Endodermal cell (in vitro differentiated cells): Measurements from ENCODE around the gene GOLGB1. TPM values are rescaled to one million over a fixed set of nuclear protein-coding genes. Genes with fewer than 3 reads are reported as not detected.

Experiments
- DNase-seq: peaks from one replicate; pipeline ENCODE4 v3.0.0-alpha.2; 2017
- H3K27ac ChIP-seq: 2 replicates; pipeline ENCODE4 v1.5.1; 2013; ENCODE audit warnings: mild to moderate bottlenecking, low read depth, low read length, moderate library complexity
- H3K27me3 ChIP-seq: 2 replicates; pipeline ENCODE4 v1.6.1; 2013; ENCODE audit warnings: mild to moderate bottlenecking, low read length, moderate library complexity; ENCODE audit not compliant: insufficient read depth, control insufficient read depth, poor library complexity, severe bottlenecking
- H3K36me3 ChIP-seq: 2 replicates; pipeline ENCODE4 v1.7.0; 2013; ENCODE audit warnings: mild to moderate bottlenecking, low read length, moderate library complexity; ENCODE audit not compliant: control insufficient read depth, insufficient read depth
- H3K4me1 ChIP-seq: one replicate; pipeline ENCODE4 v1.7.0; 2013; ENCODE audit warnings: low read length; ENCODE audit not compliant: control insufficient read depth, insufficient read depth
- H3K4me3 ChIP-seq: 2 replicates; pipeline ENCODE4 v1.5.1; 2013; ENCODE audit warnings: mild to moderate bottlenecking, low read length, moderate library complexity
- H3K9ac ChIP-seq: 2 replicates; pipeline ENCODE4 v1.6.1; 2013; ENCODE audit warnings: mild to moderate bottlenecking, low read length, moderate library complexity; ENCODE audit not compliant: poor library complexity, severe bottlenecking; ENCODE audit errors: extremely low read depth
- H3K9me3 ChIP-seq: 2 replicates; pipeline ENCODE4 v1.6.1; 2013; ENCODE audit warnings: mild to moderate bottlenecking, low read length, moderate library complexity; ENCODE audit not compliant: control insufficient read depth
- H3K27ac Mint-ChIP-seq: 2 replicates; pipeline ENCODE4 v1.8.0; 2020; ENCODE audit warnings: mixed read lengths
- H3K27me3 Mint-ChIP-seq: 2 replicates; pipeline ENCODE4 v1.8.0; 2021; ENCODE audit warnings: mild to moderate bottlenecking, mixed read lengths; ENCODE audit not compliant: insufficient read depth
- H3K36me3 Mint-ChIP-seq: 2 replicates; pipeline ENCODE4 v1.8.0; 2020; ENCODE audit warnings: low read depth, mixed read lengths
- H3K4me1 Mint-ChIP-seq: 2 replicates; pipeline ENCODE4 v1.8.0; 2020; ENCODE audit warnings: mixed read lengths
- H3K4me3 Mint-ChIP-seq: 2 replicates; pipeline ENCODE4 v1.8.0; 2020; ENCODE audit warnings: mild to moderate bottlenecking, moderate library complexity, mixed read lengths
- H3K9me3 Mint-ChIP-seq: 2 replicates; pipeline ENCODE4 v1.8.0; 2020; ENCODE audit warnings: mild to moderate bottlenecking, mixed read lengths
- CTCF ChIP-seq: fragments of 200-600 bp; sonication (generic); conservative IDR thresholded peaks from 2 replicates; pipeline ENCODE4 v1.5.0; 2021; ENCODE audit warnings: antibody characterized with exemption, mild to moderate bottlenecking
- WGBS, 2 experiments: methylation state at CpG; one replicate each; pipeline versions ENCODE4 v1.1.5 to v1.1.7; 2013; ENCODE audit warnings: missing lambda C conversion rate in 2 of 2, mixed read lengths in 1 of 2; ENCODE audit not compliant: insufficient coverage in 1 of 2, insufficient read length in 1 of 2; 5-methylcytosine and 5-hydroxymethylcytosine counted together
- total RNA-seq, 2 donors: library from RNA; stranded (reverse); fragmentation: NEBNext Ultra II Directional in 1 of 2; extraction: Animal tissue kit (Norgen Biotek cat#: 25700) in 1 of 2; gene quantifications; 2 replicates in 1 of 2; 3 replicates in 1 of 2; pipeline ENCODE4 v1.2.1, GENCODE V29; 2021

Gene GOLGB1
- total RNA-seq, 2 donors from 2014 or later: 47.8 to 53.0 TPM

- DNase-seq: no peak
- Histone ChIP-seq H3K9ac (no peak overlapping the region), H3K4me1 (no peaks in the 10 kb centered on the region), H3K27me3 (no peaks in the 10 kb centered on the region), H3K4me3 (no peak overlapping the region), H3K9me3 (peaks cover 10% of the 10 kb centered on the region), H3K27ac (no peak overlapping the region), H3K36me3 (peaks cover 95% of the 10 kb centered on the region)
- H3K27ac Mint-ChIP-seq: no peak overlapping the region
- H3K4me1 Mint-ChIP-seq: no peaks in the 10 kb centered on the region
- H3K9me3 Mint-ChIP-seq: peaks cover 6% of the 10 kb centered on the region
- H3K27me3 Mint-ChIP-seq: no peaks in the 10 kb centered on the region
- H3K36me3 Mint-ChIP-seq: peaks cover 70% of the 10 kb centered on the region
- no peak for TF ChIP-seq CTCF
- no peak overlapping the region for H3K4me3 Mint-ChIP-seq
These were observed 29.4 kb downstream of the GOLGB1 start for GRCh38 chr3:121720163-121720562.

GRCh38 chr3:121719423-121719822 is 30.1 kb downstream of the GOLGB1 start:
- TF ChIP-seq CTCF: no peak
- Mint-ChIP-seq H3K27ac (no peak overlapping the region), H3K9me3 (peaks cover 6% of the 10 kb centered on the region), H3K4me3 (no peak overlapping the region), H3K27me3 (no peaks in the 10 kb centered on the region), H3K36me3 (peaks cover 65% of the 10 kb centered on the region), H3K4me1 (no peaks in the 10 kb centered on the region)
- no peaks in the 10 kb centered on the region for H3K4me1 ChIP-seq
- peaks cover 94% of the 10 kb centered on the region for H3K36me3 ChIP-seq
- H3K9ac ChIP-seq: no peak overlapping the region
- no peak for DNase-seq
- peaks cover 10% of the 10 kb centered on the region for H3K9me3 ChIP-seq
- no peak overlapping the region for H3K27ac ChIP-seq
- H3K27me3 ChIP-seq: no peaks in the 10 kb centered on the region
- no peak overlapping the region for H3K4me3 ChIP-seq
- WGBS, 2 experiments: 91 to 100% methylated on average over 3 to 5 of the region's 5 CpGs

GRCh38 chr3:121718205-121718846 is 31.2 kb downstream of the GOLGB1 start:
- Histone ChIP-seq H3K9me3 (no peaks in the 10 kb centered on the region), H3K4me3 (no peak overlapping the region), H3K27ac (no peak overlapping the region), H3K9ac (no peak overlapping the region), H3K4me1 (no peaks in the 10 kb centered on the region), H3K27me3 (no peaks in the 10 kb centered on the region), H3K36me3 (peaks cover 93% of the 10 kb centered on the region)
- Mint-ChIP-seq H3K27me3 (no peaks in the 10 kb centered on the region), H3K36me3 (peaks cover 62% of the 10 kb centered on the region), H3K27ac (no peak overlapping the region), H3K9me3 (no peaks in the 10 kb centered on the region), H3K4me3 (no peak overlapping the region), H3K4me1 (no peaks in the 10 kb centered on the region)
- no peak for DNase-seq
- TF ChIP-seq CTCF: no peak
- WGBS, 2 experiments: 97 to 100% methylated on average over 3 to 6 of the region's 6 CpGs
